GM21367 (cell line): ENCODE measurements around the gene NAA11.

Experiments used
- ATAC-seq: cut with Tn5 transposase; IDR thresholded peaks from one replicate; pipeline ENCODE4 v1.9.1; 2021; ENCODE audit not compliant: unreplicated experiment

Gene NAA11

GRCh38 chr4:79325864-79326328 is at the start of gene NAA11:
NAA11 (minus strand) TSS chr4:79326061; CDS start chr4:79325877, 184 bp downstream.
- no peak for ATAC-seq

DNA sequence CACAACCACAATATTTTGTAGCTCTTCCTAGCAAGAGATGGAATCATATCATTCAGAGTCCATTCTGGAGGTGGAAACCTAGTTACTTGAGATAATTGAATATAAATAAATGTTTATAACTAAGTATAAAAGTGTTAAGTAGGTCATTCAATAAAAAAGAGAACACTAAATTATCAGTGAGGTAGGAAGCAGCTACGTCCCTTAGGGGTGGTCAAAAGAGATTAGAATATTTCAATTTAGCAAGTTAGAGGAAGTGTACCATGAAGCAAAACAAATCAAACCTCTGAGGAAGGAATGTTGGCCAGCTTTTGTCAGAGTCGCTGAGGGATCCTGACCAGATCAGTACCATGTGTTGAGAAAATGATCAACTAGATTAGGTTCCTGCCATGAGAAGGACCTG is 44.2 kb upstream of the NAA11 start:
- no peak for ATAC-seq

GRCh38 chr4:79367096-79367495 is 41.2 kb upstream of the NAA11 start:
- no peak for ATAC-seq

DNA sequence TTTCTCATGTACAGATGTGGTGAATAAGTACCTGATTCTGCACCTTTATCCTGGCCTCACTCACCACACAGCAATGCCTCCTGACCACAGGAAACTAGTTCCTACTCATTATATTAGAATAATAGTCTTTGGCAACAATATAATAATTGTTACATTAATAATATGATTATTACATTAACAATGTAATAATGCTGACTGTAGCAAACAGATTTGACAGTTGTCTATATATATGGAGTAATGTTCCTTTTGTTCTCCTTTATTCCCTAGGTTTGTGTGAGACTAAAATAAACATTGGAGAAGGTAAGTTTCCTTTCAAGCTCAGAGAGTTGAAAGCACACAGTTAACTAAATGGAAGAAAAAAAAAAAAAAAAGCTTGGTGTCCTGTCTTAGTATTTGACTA is 40.6 kb upstream of the NAA11 start:
- ATAC-seq: no peak

DNA sequence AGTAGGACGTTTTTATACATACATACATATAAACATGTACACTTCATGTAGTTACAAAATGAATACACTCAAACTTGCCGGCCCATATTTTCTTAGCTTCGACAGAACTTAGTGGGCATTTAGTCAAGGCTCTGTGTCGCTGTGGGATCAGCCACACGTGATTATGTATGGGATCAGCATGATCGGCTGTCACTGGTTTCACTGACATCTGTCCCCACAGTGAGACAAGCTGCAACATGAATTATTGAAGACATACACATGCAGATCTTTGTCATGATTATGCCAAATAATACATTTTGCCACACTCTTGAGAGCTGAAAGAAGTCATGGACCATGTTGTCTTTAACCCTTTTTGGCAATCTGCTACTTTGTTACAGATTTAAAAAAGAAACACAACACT is 38.2 kb upstream of the NAA11 start:
- ATAC-seq: no peak

DNA sequence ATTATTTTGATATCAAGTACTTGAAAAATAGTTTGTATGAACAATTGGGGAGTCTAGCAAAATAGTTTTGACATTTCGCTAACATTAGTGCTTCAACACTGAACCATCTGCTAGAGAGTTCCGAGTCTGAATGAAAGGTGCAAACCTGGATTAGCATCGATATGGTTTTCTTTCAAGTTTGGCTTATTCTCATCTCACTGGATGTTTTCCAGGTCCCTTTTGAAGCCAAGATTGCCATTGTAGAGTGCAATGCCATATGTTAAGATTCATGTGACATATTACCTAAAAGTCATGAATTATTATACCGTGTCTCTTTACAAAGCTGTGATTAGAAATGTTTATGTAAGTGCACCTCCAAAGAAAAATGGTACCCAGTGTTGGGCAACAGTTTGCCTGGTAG is 36.8 kb upstream of the NAA11 start:
- ATAC-seq: no peak

GRCh38 chr4:79360006-79360405 is 34.1 kb upstream of the NAA11 start:
- no peak for ATAC-seq

DNA sequence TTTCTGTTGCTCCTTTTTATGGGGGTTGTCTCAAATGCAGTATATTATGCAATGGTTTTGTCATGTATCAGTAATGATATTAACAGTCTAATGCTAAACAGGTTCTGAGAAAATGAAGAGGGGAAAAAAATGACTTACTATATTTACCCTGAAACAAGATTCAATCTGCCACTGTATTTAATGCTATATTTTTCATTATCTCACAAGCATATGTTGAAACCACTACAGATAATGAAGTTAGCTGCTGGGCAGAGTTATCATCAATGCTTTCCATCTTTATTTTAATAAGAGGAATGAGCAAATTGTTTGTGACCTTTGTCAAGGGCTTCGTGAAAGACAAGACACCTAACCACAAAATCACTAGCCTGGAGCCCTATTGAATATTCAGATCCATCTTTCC is 32.6 kb upstream of the NAA11 start:
- ATAC-seq: no peak

DNA sequence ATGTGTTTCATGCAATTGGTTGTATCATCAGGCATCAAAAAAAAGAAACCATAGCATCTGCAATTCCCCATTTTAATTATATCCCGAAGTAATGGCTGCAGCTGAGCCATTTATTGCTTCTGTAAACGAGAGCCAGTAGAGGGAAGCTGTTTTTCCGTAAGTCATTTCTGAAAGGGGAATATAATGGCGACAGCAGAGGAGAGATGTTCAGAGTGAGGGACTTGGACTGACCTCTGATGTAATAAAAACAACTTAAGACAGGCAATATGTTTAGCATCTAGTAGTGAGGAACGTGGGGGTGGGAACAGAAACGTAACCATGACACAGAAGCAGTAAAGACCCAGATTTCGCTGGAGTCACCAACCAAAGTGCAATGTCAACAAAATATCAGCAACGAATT is 31.5 kb upstream of the NAA11 start:
- ATAC-seq: no peak

- ATAC-seq: no peak
Observed at GRCh38 chr4:79353075-79353474, 27.2 kb upstream of the NAA11 start.

DNA sequence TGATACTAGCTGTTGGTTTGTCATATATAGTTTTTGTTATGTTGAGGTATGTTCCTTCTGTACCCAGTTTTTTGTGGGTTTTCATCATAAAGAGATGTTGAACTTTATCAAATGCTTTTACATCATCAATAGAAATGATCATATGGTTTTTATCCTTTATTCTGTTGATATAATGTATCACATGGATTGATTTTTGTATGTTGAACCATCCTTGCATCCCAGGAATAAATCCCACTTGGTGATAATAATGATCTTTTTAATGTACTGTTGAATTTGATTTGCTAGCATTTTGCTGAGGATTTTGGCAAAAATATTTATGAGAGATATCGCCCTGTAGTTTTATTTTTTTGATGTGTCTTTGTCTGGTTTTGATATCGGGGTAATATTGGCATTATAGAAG is 22.5 kb upstream of the NAA11 start:
- ATAC-seq: no peak

DNA sequence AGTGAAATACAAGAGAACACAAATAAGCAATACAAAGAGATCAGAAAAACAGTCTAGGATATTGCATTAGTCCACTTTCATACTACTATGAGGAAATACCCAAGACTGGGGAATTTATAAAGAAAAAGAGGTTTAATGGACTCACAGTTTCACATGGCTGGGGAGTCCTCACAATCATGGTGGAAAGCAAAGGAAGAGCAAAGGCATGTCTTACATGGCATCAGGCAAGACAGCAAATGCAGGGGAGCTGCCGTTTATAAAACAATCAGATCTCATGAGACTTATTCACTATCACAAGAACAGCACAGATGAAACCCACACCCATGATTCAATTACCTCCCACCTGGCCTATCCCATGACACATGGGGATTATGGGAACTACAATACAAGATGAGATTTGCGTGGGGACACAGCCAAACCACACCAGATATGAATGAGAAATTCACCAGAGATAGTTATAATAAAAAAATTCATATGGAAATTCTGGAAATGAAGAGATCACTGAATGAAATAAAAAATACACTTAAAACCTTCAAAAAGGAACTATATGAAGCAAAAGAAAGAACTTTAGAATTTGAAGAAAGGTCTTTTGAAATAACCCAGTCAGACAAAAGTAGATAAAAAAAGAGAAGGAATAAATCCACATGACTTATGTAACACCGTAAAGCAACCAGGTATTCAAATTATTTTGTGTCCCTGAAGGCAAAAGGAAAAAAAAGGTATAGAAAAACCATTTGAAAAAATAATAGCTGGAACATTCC is 16.2 kb upstream of the NAA11 start:
- no peak for ATAC-seq

DNA sequence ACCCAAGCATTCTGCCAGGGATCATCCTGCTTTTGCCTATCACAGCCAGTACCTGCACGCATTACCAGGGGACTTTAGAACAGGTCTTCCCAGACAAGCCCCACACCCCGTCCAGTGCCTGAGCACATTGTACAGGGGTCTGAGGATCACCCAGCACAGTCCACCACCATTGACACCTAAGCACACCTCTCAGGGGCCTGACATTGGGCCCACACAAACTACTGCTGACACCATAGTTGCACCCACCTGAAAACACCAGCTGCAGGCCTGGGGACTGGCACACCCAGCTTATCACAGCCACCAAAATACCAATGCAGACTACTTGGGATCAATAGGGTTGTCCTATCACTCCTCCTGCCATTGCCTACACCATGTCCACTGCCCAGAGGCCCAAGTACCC is 14.7 kb upstream of the NAA11 start:
- no peak for ATAC-seq

GRCh38 chr4:79338148-79338547 is 12.3 kb upstream of the NAA11 start:
- ATAC-seq: peak; percentile 64

GRCh38 chr4:79334783-79335182 is 8.9 kb upstream of the NAA11 start:
- no peak for ATAC-seq

GRCh38 chr4:79334341-79334740 is 8.5 kb upstream of the NAA11 start:
- ATAC-seq: no peak

DNA sequence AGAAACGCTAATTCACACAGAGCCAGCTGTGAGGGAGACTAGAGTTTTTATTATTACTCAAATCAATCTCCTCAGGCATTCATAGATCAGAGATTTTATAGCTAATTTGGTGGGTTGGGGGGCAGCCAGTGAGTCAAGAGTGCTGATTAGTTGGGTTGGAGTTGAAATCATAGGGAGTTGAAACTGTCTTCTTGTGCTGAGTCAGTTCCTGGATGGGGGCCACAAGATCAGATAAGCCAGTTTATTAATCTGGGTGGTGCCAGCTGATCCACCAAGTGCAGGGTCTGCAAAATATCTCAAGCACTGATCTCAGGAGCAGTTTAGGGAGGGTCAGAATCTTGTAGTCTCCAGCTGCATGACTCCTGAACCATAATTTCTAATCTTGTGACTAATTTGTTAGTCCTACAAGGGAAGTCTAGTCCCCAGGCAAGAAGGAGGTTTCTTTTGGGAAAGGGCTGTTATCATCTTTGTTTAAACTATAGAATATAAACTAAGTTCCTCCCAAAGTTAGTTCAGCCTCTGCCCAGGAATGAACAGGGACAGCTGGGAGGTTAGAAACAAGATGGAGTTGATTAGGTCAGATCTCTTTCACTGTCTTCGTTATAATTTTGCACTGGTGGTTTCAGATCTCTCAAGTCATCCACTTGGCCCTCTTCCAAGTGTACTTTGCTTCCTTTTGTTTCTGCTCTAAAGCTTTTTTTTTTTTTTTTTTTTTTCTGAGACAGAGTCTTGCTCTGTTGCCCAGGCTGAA is 5.4 kb upstream of the NAA11 start:
- no peak for ATAC-seq

DNA sequence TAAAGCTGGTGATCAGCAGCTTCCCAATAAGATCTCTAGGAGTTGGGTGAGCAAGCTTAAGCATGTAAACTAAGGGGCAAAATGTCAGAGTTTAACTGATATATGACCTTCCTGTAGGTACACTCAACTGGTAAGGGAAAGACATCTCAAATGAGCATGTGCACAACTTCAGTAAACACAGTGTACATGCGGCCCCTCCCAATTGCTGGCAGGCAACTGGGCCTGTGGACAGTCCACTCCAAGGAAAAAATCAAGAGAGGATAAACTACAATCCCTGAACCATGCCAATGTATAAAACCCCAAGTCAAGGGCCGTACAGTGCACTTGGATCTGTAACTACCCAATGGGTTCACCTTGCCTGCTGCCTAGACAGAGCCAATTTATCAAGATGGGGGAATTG is 4.9 kb upstream of the NAA11 start:
- no peak for ATAC-seq

GRCh38 chr4:79325436-79325835 is 425 bp downstream of the NAA11 start:
- no peak for ATAC-seq

- no peak for ATAC-seq
Observed at GRCh38 chr4:79319975-79320374, 5.9 kb downstream of the NAA11 start.

DNA sequence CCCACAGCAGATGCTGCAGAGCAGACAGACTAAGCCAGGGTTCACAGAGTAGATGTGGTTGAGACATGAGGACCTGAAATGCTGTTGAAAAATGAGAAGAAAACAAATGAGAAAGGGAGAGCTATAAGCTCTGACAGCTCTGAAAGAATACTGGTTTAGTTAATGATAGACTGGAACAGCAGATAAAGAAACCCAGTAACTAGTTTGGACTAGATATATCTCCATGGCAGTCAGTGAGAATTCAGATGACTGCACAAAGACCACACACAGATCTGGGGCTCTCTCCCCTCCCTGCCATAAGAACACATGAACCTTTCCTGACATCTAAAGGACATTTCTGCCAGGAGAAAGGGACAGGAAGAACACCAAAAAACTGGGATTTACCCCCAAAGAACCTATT is 8.2 kb downstream of the NAA11 start:
- no peak for ATAC-seq

GRCh38 chr4:79315891-79316290 is 10.0 kb downstream of the NAA11 start:
- no peak for ATAC-seq
